SHP77 (cell line): ENCODE data around the gene MPP7.

Source experiments
- DNase-seq, 2 experiments: peaks; one replicate each; lab custom pipeline; 2025; lab: John Stamatoyannopoulos, UW

MPP7 gene

GRCh38 chr10:28269842-28270456, 32.9 kb downstream of the MPP7 start:
- DNase-seq = no peak

GRCh38 chr10:28266449-28267224, 36.2 kb downstream of the MPP7 start:
- DNase-seq = no peak

- no peak for DNase-seq
Measured at GRCh38 chr10:28263136-28263857, 39.6 kb downstream of the MPP7 start.

- DNase-seq = no peak
Measured at GRCh38 chr10:28256776-28257175, 46.1 kb downstream of the MPP7 start.

- DNase-seq = no peak
Measured at GRCh38 chr10:28254290-28254985, 48.4 kb downstream of the MPP7 start.

GRCh38 chr10:28253169-28253785, 49.6 kb downstream of the MPP7 start:
- no peak for DNase-seq
